ENCODE results near the gene CLEC2A. TPM values are rescaled to one million over a fixed set of nuclear protein-coding genes. Genes with fewer than 3 reads are reported as not detected.

Gene CLEC2A
- total RNA-seq, 6 experiments from 2014 or later, result not detected

DNA sequence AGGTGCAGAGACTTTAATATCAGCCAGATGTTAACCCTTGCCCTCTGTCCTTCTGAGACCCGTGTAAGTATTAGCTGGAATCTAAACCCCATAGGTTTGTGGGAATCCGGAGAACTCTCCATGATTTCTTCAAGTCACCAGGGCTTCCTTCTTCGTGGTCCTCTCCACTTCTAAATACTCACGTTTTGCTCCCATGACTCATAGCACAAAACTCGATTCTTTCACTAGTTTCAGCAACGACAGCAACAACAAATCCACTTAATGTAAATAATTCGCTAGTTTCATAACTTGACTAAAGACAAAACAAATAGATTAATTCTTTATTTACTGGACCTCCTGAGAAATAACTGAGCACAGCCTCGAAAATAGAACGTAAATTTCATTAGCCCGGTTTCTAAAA lies 4.4 kb upstream of the CLEC2A start:
- ATAC-seq, result no peak
- 76% methylated on average over 10 of the region's 10 CpGs for WGBS (ENCODE audit: insufficient coverage, low coverage, low lambda C conversion rate, missing lambda C conversion rate)
- H3K27ac ChIP-seq, result no peak overlapping the region
- DNase-seq, result no peak
- intact Hi-C loops (cut with DNase I), result no loop called here
- H3K4me3 ChIP-seq, result no peak overlapping the region
- TF ChIP-seq, protein P1, sequence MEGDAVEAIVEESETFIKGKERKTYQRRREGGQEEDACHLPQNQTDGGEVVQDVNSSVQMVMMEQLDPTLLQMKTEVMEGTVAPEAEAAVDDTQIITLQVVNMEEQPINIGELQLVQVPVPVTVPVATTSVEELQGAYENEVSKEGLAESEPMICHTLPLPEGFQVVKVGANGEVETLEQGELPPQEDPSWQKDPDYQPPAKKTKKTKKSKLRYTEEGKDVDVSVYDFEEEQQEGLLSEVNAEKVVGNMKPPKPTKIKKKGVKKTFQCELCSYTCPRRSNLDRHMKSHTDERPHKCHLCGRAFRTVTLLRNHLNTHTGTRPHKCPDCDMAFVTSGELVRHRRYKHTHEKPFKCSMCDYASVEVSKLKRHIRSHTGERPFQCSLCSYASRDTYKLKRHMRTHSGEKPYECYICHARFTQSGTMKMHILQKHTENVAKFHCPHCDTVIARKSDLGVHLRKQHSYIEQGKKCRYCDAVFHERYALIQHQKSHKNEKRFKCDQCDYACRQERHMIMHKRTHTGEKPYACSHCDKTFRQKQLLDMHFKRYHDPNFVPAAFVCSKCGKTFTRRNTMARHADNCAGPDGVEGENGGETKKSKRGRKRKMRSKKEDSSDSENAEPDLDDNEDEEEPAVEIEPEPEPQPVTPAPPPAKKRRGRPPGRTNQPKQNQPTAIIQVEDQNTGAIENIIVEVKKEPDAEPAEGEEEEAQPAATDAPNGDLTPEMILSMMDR (IDR thresholded peaks at IDR 0.05), result no peak
- TF ChIP-seq POLR2A (IDR thresholded peaks at IDR 0.05), result no peak
- no peaks in the 10 kb centered on the region for H3K36me3 ChIP-seq
- H3K4me1 ChIP-seq, result no peaks in the 10 kb centered on the region
- H3K27me3 ChIP-seq, result no peaks in the 10 kb centered on the region
- no peaks in the 10 kb centered on the region for H3K9me3 ChIP-seq

GRCh38 chr12:9935026-9935425 lies 2.9 kb upstream of the CLEC2A start:
- Histone ChIP-seq H3K4me1 (no peaks in the 10 kb centered on the region), H3K27ac (no peak overlapping the region), H3K27me3 (no peaks in the 10 kb centered on the region), H3K36me3 (no peaks in the 10 kb centered on the region), H3K9me3 (no peaks in the 10 kb centered on the region), H3K4me3 (no peak overlapping the region)
- WGBS (ENCODE audit: insufficient coverage, low coverage, low lambda C conversion rate, missing lambda C conversion rate), result 78% methylated on average over 1 of the region's 2 CpGs
- no peak for TF ChIP-seq POLR2A (IDR thresholded peaks at IDR 0.05)
- TF ChIP-seq, protein P1 (IDR thresholded peaks at IDR 0.05), result no peak
- ATAC-seq (no peak), DNase-seq (no peak)
- intact Hi-C loops (cut with DNase I), result no loop called here

DNA sequence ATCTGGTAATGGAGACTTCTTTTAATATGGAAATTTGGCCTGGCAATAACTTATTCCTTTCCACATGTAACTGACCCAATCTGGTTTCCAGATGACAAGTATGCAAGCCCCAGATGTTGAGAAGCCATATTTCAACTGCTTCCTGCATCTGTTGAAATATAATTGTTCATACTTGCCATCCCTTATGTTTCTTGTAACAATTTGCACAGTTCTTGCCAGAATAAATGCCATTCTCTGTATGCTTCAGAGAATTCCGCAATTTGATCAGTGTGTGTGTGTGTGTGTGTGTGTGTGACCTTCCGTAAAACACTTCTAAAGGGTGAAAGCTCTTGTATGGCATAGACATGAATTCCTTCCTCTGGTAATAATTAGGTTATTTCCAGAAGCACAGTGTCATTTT lies 1.8 kb upstream of the CLEC2A start:
- intact Hi-C loops (cut with DNase I), result no loop called here
- 67% methylated on average over 2 of the region's 2 CpGs for WGBS (ENCODE audit: insufficient coverage, low coverage, low lambda C conversion rate, missing lambda C conversion rate)
- no peak for ATAC-seq
- no peaks in the 10 kb centered on the region for H3K36me3 ChIP-seq
- no peak overlapping the region for H3K27ac ChIP-seq
- TF ChIP-seq, protein P1 (IDR thresholded peaks at IDR 0.05), result no peak
- TF ChIP-seq POLR2A (IDR thresholded peaks at IDR 0.05), result no peak
- H3K9me3 ChIP-seq, result no peaks in the 10 kb centered on the region
- no peaks in the 10 kb centered on the region for H3K27me3 ChIP-seq
- no peak overlapping the region for H3K4me3 ChIP-seq
- DNase-seq, result no peak
- H3K4me1 ChIP-seq, result no peaks in the 10 kb centered on the region

DNA sequence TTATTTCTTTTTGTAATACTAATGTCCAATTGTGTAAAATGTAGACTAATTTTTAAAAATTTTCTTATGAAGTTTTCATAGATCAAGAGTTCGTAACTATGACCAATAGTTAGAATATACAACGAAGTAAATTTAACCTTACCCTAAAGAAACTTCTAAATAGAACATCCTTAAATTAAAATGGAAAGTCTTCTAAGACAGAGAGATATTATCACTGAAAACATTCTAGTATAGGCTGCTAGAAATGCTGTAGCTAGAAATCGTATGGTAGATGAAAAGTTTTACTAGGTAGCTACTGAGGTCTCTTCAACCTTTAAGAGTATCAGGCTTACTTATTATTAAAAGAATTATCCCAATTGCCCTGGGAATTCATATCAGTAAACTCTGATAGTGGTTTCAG lies 925 bp downstream of the CLEC2A start:
- no peak for ATAC-seq
- no peak for DNase-seq
- no peak for TF ChIP-seq POLR2A (IDR thresholded peaks at IDR 0.05)
- TF ChIP-seq, protein P1 (IDR thresholded peaks at IDR 0.05), result no peak
- intact Hi-C loops (cut with DNase I), result no loop called here
- no peak overlapping the region for H3K27ac ChIP-seq
- no peaks in the 10 kb centered on the region for H3K9me3 ChIP-seq
- no peaks in the 10 kb centered on the region for H3K27me3 ChIP-seq
- H3K4me3 ChIP-seq, result no peak overlapping the region
- no peaks in the 10 kb centered on the region for H3K4me1 ChIP-seq
- 68% methylated on average over 3 of the region's 3 CpGs for WGBS (ENCODE audit: insufficient coverage, low coverage, low lambda C conversion rate, missing lambda C conversion rate)
- H3K36me3 ChIP-seq, result no peaks in the 10 kb centered on the region

GRCh38 chr12:9928607-9929006 lies 3.6 kb downstream of the CLEC2A start:
- intact Hi-C loops (cut with DNase I), result no loop called here
- no peak for TF ChIP-seq POLR2A (IDR thresholded peaks at IDR 0.05)
- TF ChIP-seq, protein P1 (IDR thresholded peaks at IDR 0.05), result no peak
- ATAC-seq (no peak), DNase-seq (no peak)
- Histone ChIP-seq H3K4me3 (no peak overlapping the region), H3K9me3 (no peaks in the 10 kb centered on the region), H3K27ac (no peak overlapping the region), H3K4me1 (peaks cover 0 to 3% (median 0%) of the 10 kb centered on the region in 4 donors), H3K27me3 (no peaks in the 10 kb centered on the region), H3K36me3 (no peaks in the 10 kb centered on the region)
- WGBS (ENCODE audit: insufficient coverage, low coverage, low lambda C conversion rate, missing lambda C conversion rate), result 80% methylated on average over 3 of the region's 3 CpGs
